GM13976 (cell line): ENCODE measurements around the gene NTM.

Experiments used
- DNase-seq: peaks from one replicate; pipeline ENCODE4 v3.0.0; 2012; ENCODE audit warnings: low spot score
- CTCF ChIP-seq: IDR thresholded peaks from 2 replicates; pipeline ENCODE4 v1.5.1; 2012; ENCODE audit warnings: borderline replicate concordance, mild to moderate bottlenecking; ENCODE audit not compliant: insufficient read depth; ENCODE audit errors: extremely low read depth, missing control alignments, control extremely low read depth
- in situ Hi-C: fragments of 300-500 bp; cut with MboI; formaldehyde crosslinking; loops from one replicate; pipeline ENCODE4 v1.12.0; 2022; ENCODE audit warnings: low sequenced_read_pairs, mixed read lengths, inconsistent platforms; ENCODE audit not compliant: unreplicated experiment

Gene NTM

GRCh38 chr11:131372234-131372962 is 2.0 kb downstream of the NTM start:
- in situ Hi-C loops = no loop called here
- TF ChIP-seq CTCF = no peak
- no peak for DNase-seq

- no peak for TF ChIP-seq CTCF
- in situ Hi-C loops = no loop called here
- DNase-seq = no peak
These were observed 2.8 kb downstream of the NTM start for GRCh38 chr11:131373095-131373725.

GRCh38 chr11:131373756-131374155 is 3.3 kb downstream of the NTM start:
- no peak for DNase-seq
- in situ Hi-C loops = no loop called here
- no peak for TF ChIP-seq CTCF

- in situ Hi-C loops = no loop called here
- no peak for DNase-seq
- TF ChIP-seq CTCF = no peak
These were observed 5.0 kb downstream of the NTM start for GRCh38 chr11:131375421-131375820.

GRCh38 chr11:131375915-131376314 is 5.5 kb downstream of the NTM start:
- TF ChIP-seq CTCF = no peak
- DNase-seq = no peak
- in situ Hi-C loops = no loop called here

GRCh38 chr11:131378931-131379330 is 8.5 kb downstream of the NTM start:
- DNase-seq = no peak
- TF ChIP-seq CTCF = no peak
- in situ Hi-C loops = no loop called here
